Osteoblast (primary cell): ENCODE results near the gene RALGDS. TPM values are rescaled to one million over a fixed set of nuclear protein-coding genes. Genes with fewer than 3 reads are reported as not detected.

Experiments
- DNase-seq: peaks from one replicate; pipeline ENCODE4 v3.0.0; 2011; ENCODE audit warnings: low spot score, mixed read lengths; ENCODE audit not compliant: insufficient read length; ENCODE audit errors: missing footprints
- H2AFZ ChIP-seq: 2 replicates; pipeline ENCODE4 v1.6.0; 2011; ENCODE audit warnings: mild to moderate bottlenecking, low read length
- H3K27ac ChIP-seq: 2 replicates; pipeline ENCODE4 v1.5.1; 2011; ENCODE audit warnings: mild to moderate bottlenecking, low read depth, low read length, moderate library complexity
- H3K27me3 ChIP-seq: 2 replicates; pipeline ENCODE4 v1.6.0; 2012; ENCODE audit warnings: mild to moderate bottlenecking, control low read depth, inconsistent platforms, low read length, moderate library complexity; ENCODE audit not compliant: insufficient read depth
- H3K36me3 ChIP-seq: 2 replicates; pipeline ENCODE4 v1.5.1; 2011; ENCODE audit warnings: mild to moderate bottlenecking, low read length, control low read depth, moderate library complexity; ENCODE audit not compliant: insufficient read depth
- H3K4me1 ChIP-seq: 2 replicates; pipeline ENCODE4 v1.5.1; 2011; ENCODE audit warnings: mild to moderate bottlenecking, low read length, control low read depth, moderate library complexity; ENCODE audit not compliant: insufficient read depth
- H3K4me2 ChIP-seq: 2 replicates; pipeline ENCODE4 v1.6.0; 2011; ENCODE audit warnings: mild to moderate bottlenecking, low read length; ENCODE audit not compliant: insufficient read depth
- H3K4me3 ChIP-seq: fragments of 200-600 bp; sonication (generic); 3 replicates; pipeline ENCODE4 v1.5.1; 2012; ENCODE audit warnings: mild to moderate bottlenecking, low read length, inconsistent platforms; ENCODE audit not compliant: insufficient read depth
- H3K79me2 ChIP-seq: 2 replicates; pipeline ENCODE4 v1.6.0; 2012; ENCODE audit warnings: mild to moderate bottlenecking, low read length, control low read depth, inconsistent platforms; ENCODE audit not compliant: insufficient read depth
- H3K9me3 ChIP-seq: 2 replicates; pipeline ENCODE4 v1.5.1; 2011; ENCODE audit warnings: low read depth, low read length, control low read depth
- H4K20me1 ChIP-seq: 2 replicates; pipeline ENCODE4 v1.6.0; 2012; ENCODE audit warnings: mild to moderate bottlenecking, low read length, control low read depth; ENCODE audit not compliant: insufficient read depth
- total RNA-seq: library from RNA; depleted of rRNA; stranded (reverse); fragments of >200 nt; gene quantifications from 2 replicates; pipeline ENCODE4 v1.2.3, GENCODE V29; 2012
- TF ChIP-seq, protein P1 (sequence below): IDR thresholded peaks from 2 replicates; pipeline ENCODE4 v1.5.1; 2011; ENCODE audit warnings: mild to moderate bottlenecking, low read depth, low read length, moderate library complexity; ENCODE audit errors: extremely low read depth

Gene RALGDS
- total RNA-seq, 1 donor, result 11.2 TPM

DNA sequence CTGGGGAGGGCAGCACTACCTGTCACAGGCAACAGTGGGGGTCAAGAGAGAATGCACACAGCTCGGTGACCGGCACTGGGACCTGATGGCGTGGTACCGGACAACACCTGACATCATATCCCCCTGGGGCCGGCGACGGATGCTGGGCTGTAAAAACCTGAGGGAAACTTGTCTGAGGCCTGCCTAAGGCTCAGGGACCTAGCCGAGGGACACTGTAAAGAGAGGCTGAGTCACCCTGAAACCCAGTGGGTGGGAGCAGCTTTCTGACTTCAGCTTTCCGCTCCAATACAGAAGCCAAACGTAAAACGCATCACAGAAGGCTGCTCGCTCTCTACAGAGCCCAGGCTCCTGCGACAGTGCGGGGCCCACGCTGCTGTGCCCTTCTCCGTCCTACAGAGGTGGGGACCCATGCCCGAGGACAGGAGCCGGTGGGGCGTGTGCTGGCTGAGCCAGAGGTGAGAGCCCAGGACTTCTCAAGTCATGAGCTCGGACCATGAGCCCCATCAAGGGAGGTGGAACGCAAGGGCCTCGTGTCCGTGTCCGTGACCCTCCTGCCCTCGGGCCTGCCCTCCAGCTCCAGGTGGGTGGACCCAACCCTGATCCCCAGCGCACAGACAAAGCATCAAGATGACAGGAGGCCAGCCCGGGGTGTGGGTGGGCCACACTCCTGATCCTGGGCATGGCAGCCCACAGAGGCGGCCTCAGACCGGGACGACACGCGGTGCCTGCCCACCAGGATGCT, 5.3 kb downstream of the RALGDS start:
- H3K4me3 ChIP-seq, result no peak overlapping the region
- peaks cover 82% of the 10 kb centered on the region for H4K20me1 ChIP-seq
- H3K36me3 ChIP-seq, result no peaks in the 10 kb centered on the region
- H3K9me3 ChIP-seq, result no peaks in the 10 kb centered on the region
- DNase-seq, result peak; percentile 96
- H2AFZ ChIP-seq, result no peak overlapping the region
- H3K27ac ChIP-seq, result peak overlapping the region; percentile 42
- TF ChIP-seq, protein P1, sequence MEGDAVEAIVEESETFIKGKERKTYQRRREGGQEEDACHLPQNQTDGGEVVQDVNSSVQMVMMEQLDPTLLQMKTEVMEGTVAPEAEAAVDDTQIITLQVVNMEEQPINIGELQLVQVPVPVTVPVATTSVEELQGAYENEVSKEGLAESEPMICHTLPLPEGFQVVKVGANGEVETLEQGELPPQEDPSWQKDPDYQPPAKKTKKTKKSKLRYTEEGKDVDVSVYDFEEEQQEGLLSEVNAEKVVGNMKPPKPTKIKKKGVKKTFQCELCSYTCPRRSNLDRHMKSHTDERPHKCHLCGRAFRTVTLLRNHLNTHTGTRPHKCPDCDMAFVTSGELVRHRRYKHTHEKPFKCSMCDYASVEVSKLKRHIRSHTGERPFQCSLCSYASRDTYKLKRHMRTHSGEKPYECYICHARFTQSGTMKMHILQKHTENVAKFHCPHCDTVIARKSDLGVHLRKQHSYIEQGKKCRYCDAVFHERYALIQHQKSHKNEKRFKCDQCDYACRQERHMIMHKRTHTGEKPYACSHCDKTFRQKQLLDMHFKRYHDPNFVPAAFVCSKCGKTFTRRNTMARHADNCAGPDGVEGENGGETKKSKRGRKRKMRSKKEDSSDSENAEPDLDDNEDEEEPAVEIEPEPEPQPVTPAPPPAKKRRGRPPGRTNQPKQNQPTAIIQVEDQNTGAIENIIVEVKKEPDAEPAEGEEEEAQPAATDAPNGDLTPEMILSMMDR, result no peak
- H3K27me3 ChIP-seq, result no peaks in the 10 kb centered on the region
- no peak overlapping the region for H3K4me2 ChIP-seq
- H3K4me1 ChIP-seq, result peaks cover 41% of the 10 kb centered on the region
- peaks cover 6% of the 10 kb centered on the region for H3K79me2 ChIP-seq

DNA sequence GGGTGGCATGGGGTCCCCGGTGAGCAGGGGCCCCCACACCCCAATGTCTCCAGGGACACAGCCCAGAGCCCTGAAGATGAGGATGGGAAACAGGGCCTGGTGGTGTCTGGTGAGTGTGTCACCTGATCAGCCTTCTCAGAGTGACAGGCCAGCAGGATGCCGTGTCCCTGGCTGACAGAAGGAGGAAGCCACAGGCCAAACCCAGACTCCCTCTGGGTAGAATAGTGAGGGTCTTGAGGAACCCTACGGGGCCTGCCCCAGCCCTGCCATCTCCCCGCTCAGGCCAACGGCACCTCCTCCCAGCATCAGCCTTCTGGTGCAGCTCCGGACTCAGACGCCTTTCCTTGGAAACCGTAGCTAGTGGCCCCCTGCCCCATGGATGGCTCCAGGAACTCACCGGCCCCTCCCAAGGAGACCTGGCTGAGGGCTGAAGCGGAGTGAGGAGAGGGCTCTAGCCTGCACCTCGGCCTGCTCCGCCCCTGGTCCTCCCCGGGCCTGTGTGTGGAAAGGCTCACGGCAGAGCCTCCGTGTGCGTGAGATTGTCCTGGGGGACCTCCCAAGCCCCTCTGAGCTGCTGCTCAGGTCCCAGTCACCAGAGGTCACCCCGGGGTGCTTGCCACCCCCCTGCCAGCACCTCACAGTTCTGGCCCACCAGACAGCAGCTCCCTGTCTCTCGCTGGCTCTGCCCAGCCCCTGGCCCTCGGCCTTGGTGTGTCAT, 6.0 kb downstream of the RALGDS start:
- Histone ChIP-seq H3K27ac (peak overlapping the region; percentile 42), H3K79me2 (peaks cover 6% of the 10 kb centered on the region), H3K4me1 (peaks cover 36% of the 10 kb centered on the region), H3K9me3 (no peaks in the 10 kb centered on the region), H3K4me3 (no peak overlapping the region), H2AFZ (no peak overlapping the region), H3K27me3 (no peaks in the 10 kb centered on the region), H4K20me1 (peaks cover 81% of the 10 kb centered on the region), H3K36me3 (peaks cover under 1% of the 10 kb centered on the region), H3K4me2 (no peak overlapping the region)
- TF ChIP-seq, protein P1, result no peak
- peak; percentile 79 for DNase-seq

DNA sequence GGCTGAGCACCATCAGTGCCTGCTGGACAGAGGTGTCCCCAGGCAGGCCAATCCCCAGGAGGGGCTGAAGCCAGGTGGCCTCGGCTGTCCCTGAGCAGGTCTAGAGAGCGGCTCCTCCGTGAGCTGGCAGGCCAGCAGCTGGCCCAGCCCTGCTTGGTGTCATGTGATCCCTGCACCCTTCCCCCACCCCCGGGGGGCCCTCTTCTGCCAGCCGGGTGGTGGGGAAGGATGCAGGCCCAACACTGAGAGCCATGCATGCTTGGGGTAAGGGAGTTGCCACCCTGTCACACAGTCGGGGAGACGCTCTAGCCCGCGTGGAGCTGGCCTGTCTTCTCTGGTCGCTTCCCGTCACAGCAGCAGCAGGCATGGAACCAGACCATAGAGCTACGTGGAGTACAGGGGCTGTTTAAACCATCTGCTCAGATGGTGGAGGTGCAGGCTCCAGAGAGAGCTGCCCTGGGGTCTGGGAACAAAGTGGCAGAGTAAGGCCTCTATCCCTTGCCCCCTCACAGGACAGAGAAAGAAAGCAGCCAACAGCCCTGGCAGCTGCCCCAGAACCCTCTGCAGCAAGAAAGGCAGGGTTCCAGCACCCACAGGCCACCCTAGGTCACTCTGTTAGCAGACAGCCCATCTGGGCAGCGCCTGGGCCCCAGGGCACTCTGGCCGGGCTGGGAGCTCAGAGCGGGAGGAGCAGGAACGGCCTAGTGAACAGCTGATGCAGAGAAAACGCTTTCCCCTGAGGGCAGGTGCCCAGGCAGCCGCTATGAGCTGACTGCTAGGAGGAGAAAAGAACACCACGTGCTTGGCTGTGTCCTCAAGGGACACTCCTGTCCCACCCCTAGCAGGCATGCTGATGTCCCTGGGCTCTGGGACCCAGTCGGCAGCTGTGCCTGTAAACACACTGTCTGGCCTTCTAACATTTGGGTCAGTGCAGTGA, 6.8 kb downstream of the RALGDS start:
- Histone ChIP-seq H3K27ac (peak overlapping the region; percentile 3), H3K4me3 (peak overlapping the region; percentile 13), H3K79me2 (peaks cover 6% of the 10 kb centered on the region), H4K20me1 (peaks cover 73% of the 10 kb centered on the region), H3K9me3 (no peaks in the 10 kb centered on the region), H3K36me3 (peaks cover 3% of the 10 kb centered on the region), H3K4me1 (peaks cover 28% of the 10 kb centered on the region), H3K27me3 (no peaks in the 10 kb centered on the region), H3K4me2 (peak overlapping the region; percentile 53), H2AFZ (no peak overlapping the region)
- TF ChIP-seq, protein P1, result no peak
- peak; percentile 85 for DNase-seq
